HG03575 (cell line): ENCODE data around the gene C9orf57.
"Not testable (repeated sequence)": the region's sequence is repeated elsewhere in the genome, so short reads cannot be mapped to it uniquely, and the experiment has no call there.

Source experiments
- ATAC-seq: cut with Tn5 transposase; IDR thresholded peaks from one replicate; pipeline ENCODE4 v1.9.1; 2021; ENCODE audit not compliant: unreplicated experiment, insufficient number of reproducible peaks, low FRiP score; ENCODE audit errors: extremely low read depth

C9orf57 gene, protein sequence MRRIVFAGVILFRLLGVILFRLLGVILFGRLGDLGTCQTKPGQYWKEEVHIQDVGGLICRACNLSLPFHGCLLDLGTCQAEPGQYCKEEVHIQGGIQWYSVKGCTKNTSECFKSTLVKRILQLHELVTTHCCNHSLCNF

GRCh38 chr9:72060513-72060912 lies at the start of gene C9orf57:
TSS of gene C9orf57 (minus strand) at chr9:72060613. CDS start at chr9:72059331, 1,282 bp downstream.
- no peak for ATAC-seq

DNA sequence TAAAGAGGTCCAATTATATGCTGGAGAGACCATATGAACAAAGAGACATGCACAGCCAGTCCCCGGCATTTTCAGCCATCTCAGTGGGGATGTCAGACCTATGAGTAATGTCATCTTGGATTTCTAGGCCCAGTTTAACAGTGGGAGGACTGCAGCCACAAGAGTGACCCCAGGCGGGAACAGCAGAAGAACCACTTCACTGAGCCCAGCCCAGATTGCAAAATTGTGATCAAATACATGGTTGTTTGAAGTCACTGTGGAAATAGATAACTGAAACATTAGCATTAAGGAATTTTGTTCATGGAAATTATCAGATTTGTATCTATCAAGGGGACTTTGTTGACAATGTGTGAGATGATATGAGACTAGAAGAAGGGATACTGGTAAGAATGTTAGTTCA lies 42.1 kb upstream of the C9orf57 start:
- no peak for ATAC-seq

- not testable (repeated sequence) for ATAC-seq
These were observed 35.1 kb upstream of the C9orf57 start for GRCh38 chr9:72095520-72095919.

- ATAC-seq: no peak
These were observed 32.4 kb upstream of the C9orf57 start for GRCh38 chr9:72092820-72093219.

DNA sequence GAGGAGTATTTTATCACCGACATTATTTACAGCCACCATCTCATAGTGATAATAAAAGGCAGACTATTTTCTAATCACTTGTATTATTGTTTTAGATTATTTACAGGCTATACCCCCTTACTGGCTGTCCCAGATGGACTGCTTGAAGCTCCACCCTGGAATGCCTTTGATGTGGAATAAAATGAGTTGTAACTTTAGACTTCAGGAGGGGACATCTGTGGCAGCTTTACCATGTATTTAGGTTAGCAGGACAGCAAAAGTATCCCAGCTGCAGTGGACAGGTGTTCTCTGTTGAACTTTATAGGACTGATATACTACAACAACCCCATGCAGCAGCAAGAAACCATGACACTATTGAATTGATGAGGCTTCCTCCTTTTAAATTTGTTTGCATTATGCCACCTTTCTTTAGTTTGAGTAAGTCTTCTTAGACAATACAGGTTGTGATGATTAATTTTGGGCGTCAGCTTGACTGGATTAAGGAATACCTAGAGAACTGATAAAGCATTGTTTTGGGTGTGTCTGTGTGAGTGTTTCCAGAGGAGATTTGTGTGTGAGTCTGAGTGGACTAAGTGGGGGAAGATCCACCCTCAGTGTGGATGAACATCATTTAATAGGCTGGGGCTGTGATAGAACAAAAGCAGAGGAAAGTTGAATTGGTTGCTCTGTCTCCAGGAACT lies 29.2 kb upstream of the C9orf57 start:
- no peak for ATAC-seq

GRCh38 chr9:72082536-72082935 lies 22.1 kb upstream of the C9orf57 start:
- no peak for ATAC-seq

DNA sequence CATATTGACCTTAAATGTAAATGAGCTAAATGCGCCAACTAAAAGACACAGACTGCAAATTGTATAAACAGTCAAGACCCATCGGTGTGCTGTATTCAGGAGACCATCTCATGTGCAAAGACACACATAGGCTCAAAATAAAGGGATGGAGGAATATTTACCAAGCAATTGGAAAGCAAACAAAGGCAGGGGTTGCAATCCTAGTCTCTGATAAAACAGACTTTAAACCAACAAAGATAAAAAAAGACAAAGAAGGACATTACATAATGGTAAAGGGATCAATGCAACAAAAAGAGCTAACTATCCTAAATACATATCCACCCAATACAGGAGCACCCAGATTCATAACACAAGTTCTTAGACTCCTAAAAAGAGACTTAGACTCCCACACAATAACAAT lies 14.3 kb upstream of the C9orf57 start:
- ATAC-seq: not testable (repeated sequence)

GRCh38 chr9:72065076-72065475 lies 4.7 kb upstream of the C9orf57 start:
- ATAC-seq: no peak

GRCh38 chr9:72052122-72052521 lies 8.3 kb downstream of the C9orf57 start:
- no peak for ATAC-seq

GRCh38 chr9:72048850-72049249 lies 11.6 kb downstream of the C9orf57 start:
- ATAC-seq: no peak

DNA sequence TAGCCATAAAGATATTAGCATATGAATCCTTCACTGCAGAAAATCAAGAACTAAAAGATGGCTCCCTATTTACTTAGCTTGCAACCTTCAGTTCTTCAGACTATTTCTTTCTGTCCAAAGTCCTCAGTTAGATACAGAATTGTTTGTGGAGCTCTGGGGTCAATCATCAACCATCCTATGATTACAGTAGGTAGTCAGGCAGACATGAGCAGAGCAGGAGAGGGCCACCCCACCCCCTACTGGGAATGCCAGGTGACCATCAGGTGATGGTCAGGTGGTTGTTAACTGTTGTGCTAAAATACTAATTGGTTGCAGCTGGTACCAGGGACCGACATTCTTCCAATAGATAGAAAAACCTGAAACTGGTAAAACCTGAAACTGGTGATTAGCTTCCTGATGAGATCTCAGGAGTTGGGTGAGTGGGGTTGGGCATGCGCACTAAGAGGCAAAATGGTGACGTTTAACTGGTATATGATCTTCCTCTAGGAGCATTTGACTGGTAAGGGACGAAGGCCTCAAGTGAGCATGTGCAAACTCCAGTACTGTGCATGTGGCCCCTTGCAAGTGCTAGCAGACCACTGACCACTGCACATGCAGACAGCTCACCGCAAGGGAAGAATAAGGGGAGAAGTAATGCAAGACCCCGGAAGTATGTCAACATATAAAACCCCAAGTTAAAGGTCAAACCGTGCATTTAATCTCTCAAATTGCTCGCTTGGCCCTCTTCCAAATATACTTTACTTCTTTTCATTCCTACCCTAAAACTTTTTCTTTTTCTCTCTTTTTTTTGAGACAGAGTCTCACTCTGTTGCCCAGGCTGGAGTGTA lies 13.6 kb downstream of the C9orf57 start:
- ATAC-seq: no peak

DNA sequence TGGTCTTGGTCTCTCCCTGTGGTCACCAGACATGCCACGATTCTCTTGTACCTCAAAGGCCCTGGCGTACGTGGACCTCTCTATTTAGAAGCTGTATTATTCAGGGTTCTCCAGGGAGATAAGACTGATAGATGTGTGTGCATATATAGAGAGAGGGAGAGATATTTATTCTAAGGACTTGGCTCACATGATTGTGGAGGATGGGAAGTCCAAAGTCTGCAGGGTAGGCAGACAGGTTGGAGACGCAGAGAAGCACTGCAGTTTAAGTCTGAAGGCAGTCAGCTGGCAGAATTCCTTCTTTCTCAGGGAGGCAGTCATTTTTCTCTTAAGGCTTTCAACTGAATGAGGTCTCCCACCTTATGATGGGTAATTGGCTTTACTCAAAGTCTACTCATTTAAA lies 16.3 kb downstream of the C9orf57 start:
- ATAC-seq: no peak

DNA sequence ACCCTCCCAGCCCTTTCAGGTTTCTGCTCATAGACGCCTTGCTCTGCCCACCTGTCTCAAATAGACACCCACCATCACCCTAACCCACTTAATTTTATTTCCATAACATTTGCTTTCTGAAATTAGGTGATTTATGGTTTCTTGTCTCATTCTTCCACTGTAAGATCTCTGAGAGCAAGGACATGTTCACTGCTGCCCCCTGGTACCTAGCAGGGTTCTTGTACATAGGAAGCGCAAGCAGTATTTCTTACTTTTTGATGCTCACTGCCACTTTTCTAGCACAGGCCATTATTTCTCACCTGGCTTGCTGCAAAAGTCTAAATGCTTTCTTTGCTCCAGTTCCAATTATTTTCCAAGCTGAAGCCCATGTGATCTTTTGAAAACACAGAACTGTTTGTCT lies 16.8 kb downstream of the C9orf57 start:
- ATAC-seq: no peak

DNA sequence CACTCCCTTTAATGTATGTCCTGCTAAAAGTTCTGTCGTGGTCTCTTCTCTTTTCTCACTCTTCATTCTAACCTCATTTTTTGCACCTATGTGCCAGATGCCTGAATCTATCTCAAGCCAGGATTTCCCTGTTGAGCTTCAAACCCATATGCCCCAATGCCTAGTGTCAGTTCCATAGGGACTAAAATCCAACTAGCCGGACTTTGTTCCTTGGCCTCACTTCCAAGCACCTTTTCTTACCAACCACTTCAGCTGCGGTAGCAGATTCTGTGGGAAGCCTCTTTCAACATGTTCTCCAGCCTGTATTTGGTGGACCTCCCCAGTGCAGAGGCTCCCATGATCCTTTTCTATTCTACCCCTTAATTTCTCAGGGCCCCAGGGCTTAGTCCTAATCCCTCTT lies 17.5 kb downstream of the C9orf57 start:
- no peak for ATAC-seq

GRCh38 chr9:72041775-72042194 lies 18.6 kb downstream of the C9orf57 start:
- no peak for ATAC-seq

DNA sequence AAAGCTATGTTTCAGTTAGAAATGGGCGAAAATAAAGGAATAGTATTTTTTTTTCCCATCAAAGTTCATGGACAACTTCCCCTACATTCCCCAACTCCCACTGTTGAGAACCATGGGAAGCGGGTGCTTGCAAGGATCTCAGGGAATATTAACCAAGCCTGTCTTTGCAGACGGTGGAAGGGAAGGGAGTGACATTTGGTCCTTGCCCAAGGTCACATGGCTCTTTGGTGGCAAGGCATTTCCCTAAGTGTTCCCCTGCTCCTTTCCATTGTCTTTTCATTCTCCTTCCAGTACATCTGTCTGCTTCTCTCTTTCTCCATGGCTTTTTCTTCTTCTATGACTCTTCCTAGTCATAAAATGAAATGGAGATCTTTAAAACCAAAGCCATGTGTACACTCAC lies 19.0 kb downstream of the C9orf57 start:
- no peak for ATAC-seq

GRCh38 chr9:72039532-72039931 lies 20.9 kb downstream of the C9orf57 start:
- ATAC-seq: no peak

GRCh38 chr9:72038890-72039410 lies 21.5 kb downstream of the C9orf57 start:
- ATAC-seq: no peak

DNA sequence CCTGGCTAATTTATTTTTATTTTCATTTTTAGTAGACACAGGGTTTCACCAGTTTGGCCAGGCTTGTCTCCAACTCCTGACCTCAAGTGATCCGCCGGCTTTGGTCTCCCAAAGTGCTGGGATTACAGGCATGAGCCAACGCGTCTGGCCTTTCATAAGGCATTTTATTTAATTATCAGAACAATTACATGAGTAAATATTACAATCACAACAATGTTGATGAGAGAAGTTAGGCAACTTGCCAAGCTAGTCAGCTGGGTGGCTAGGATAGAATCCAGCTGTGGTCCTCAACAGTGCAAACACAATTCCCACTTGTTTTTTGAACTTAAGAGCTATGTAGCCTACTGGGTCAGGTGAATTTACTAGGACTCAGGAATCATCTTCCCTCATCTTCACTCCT lies 22.0 kb downstream of the C9orf57 start:
- no peak for ATAC-seq

GRCh38 chr9:72037571-72037970 lies 22.8 kb downstream of the C9orf57 start:
- no peak for ATAC-seq
